BLaER1 (cell line): ENCODE data around the gene ROR1.
"Not testable (repeated sequence)": the region's sequence is repeated elsewhere in the genome, so short reads cannot be mapped to it uniquely, and the experiment has no call there.

ENCODE experiments used
- H3K27ac ChIP-seq: shearing (Covaris generic); formaldehyde crosslinking; 2 replicates; pipeline ENCODE4 v1.8.1; 2022
- H3K27me3 ChIP-seq: shearing (Covaris generic); formaldehyde crosslinking; 2 replicates; pipeline ENCODE4 v1.8.1; 2022
- H3K36me3 ChIP-seq: shearing (Covaris generic); formaldehyde crosslinking; 2 replicates; pipeline ENCODE4 v1.8.1; 2022
- H3K4me1 ChIP-seq: shearing (Covaris generic); formaldehyde crosslinking; 2 replicates; pipeline ENCODE4 v1.8.1; 2022
- H3K4me2 ChIP-seq: shearing (Covaris generic); formaldehyde crosslinking; 2 replicates; pipeline ENCODE4 v1.8.1; 2022
- H3K4me3 ChIP-seq: shearing (Covaris generic); formaldehyde crosslinking; 2 replicates; pipeline ENCODE4 v1.8.1; 2022
- H3K9ac ChIP-seq: shearing (Covaris generic); formaldehyde crosslinking; 2 replicates; pipeline ENCODE4 v1.8.1; 2022
- H3K9me3 ChIP-seq: shearing (Covaris generic); formaldehyde crosslinking; 2 replicates; pipeline ENCODE4 v1.8.1; 2022
- H4K20me1 ChIP-seq: shearing (Covaris generic); formaldehyde crosslinking; 2 replicates; pipeline ENCODE4 v1.8.1; 2022
- Cebpa-rat ChIP-seq: shearing (Covaris generic); IDR thresholded peaks from 2 replicates; pipeline ENCODE4 v1.8.1; 2022

Gene ROR1

DNA sequence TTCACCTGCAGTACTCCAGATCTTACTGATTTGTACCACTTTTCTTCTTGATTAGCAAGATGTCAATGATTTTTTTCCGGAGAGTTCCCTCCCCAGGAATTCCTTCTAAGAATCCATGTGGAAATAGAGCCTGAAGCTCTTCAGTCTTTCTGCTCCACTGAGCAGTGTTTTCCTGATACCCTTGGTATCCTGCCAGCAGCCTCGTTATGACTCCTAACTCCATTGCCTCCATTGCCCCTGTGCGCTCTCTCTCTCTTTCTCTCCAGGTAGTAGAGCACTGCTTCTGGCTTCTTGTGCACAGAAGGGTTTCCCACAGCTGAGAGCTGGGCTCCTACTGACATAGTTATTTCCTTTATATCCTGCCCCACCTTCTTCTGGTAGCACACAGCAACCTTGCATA, 441.8 kb downstream of the ROR1 start:
- Histone ChIP-seq H3K4me2 (no peak overlapping the region), H3K4me3 (no peak overlapping the region), H3K27ac (no peak overlapping the region), H3K27me3 (no peaks in the 10 kb centered on the region), H3K9me3 (no peaks in the 10 kb centered on the region), H3K9ac (no peak overlapping the region), H4K20me1 (no peaks in the 10 kb centered on the region), H3K36me3 (no peaks in the 10 kb centered on the region), H3K4me1 (no peaks in the 10 kb centered on the region)
- TF ChIP-seq Cebpa-rat = no peak

DNA sequence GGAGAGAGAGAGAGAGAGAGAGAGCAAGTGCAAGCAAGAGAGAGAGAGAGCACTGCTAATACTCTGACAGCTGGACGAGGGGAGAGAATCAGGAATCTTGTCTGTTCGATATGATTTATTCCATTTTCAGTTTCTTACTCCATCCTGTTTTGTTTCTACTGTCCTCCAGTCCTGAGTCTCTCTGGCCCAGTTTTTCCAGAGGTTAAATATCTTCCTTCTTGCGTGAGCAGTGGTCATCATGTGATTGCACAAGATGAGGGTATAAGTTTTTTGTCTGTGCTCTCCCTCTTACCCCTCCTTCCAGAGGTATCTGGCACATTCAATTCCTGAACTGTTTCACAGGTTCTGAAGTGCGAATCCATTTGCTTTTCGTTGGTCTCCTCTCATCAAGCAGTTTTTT, 446.4 kb downstream of the ROR1 start:
- no peak overlapping the region for H3K4me3 ChIP-seq
- H3K27me3 ChIP-seq = no peaks in the 10 kb centered on the region
- H3K27ac ChIP-seq = no peak overlapping the region
- TF ChIP-seq Cebpa-rat = no peak
- H3K4me2 ChIP-seq = no peak overlapping the region
- no peaks in the 10 kb centered on the region for H3K4me1 ChIP-seq
- H3K9ac ChIP-seq = no peak overlapping the region
- H3K9me3 ChIP-seq = no peaks in the 10 kb centered on the region
- no peaks in the 10 kb centered on the region for H4K20me1 ChIP-seq
- no peaks in the 10 kb centered on the region for H3K36me3 ChIP-seq

DNA sequence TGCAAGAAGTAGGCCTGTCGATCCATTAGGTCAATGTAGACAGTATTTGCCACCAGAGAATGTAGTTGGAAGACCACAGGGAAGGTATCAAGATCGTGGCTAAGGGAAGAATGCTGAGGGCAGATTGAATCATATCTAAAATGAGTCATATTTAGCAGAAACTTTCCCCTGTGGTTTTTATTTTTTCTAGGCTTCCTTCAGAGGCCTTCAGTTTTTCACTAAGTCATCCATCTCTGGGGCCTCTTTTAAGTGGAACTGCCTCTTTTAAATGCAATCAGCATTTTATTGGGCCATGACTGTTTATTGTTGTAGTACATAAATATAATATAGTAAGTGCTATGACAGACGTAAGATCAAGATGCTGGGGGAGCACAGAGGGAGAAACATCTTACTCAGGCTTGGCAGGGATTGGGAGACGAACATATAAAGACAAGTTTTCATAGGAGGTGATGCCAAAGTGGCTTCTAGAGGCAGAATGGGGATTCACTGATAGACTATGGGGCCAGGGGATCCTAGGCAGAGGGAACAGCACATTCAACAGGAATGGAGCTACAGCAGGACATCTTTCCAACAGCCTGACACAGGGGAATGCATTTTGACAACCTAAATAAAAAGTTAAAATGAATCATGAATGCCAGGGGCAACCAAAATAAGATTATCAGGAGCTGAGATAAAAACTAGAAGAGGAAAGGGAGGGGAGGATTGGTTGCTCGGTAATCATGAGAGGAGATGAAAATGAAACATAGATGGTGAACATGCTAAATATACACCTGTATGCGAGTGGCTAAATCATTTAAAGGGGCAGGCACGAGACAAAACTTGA, 449.7 kb downstream of the ROR1 start:
- H3K9ac ChIP-seq = no peak overlapping the region
- H3K4me2 ChIP-seq = no peak overlapping the region
- TF ChIP-seq Cebpa-rat = no peak
- no peak overlapping the region for H3K27ac ChIP-seq
- H3K4me1 ChIP-seq = no peaks in the 10 kb centered on the region
- no peaks in the 10 kb centered on the region for H3K9me3 ChIP-seq
- H3K36me3 ChIP-seq = no peaks in the 10 kb centered on the region
- H3K27me3 ChIP-seq = no peaks in the 10 kb centered on the region
- H3K4me3 ChIP-seq = no peak overlapping the region
- H4K20me1 ChIP-seq = no peaks in the 10 kb centered on the region

DNA sequence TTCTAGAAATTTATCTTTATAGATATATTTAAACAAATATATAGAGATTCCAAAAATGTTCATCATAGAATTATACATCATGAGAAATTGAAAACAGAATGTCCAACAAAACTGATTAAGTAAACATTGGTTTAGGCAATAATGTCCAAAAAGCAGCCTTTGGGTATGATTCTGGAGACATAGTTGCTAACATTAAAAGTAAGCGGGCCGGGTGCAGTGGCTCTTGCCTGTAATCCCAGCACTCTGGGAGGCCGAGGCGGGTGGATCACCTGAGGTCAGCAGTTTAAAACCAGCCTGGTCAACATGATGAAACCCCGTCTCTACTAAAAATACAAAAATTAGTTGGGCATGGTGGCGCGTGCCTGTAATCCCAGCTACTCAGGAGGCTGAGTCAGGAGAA, 450.4 kb downstream of the ROR1 start:
- H3K4me1 ChIP-seq, H3K36me3 ChIP-seq, H3K27me3 ChIP-seq, H3K4me2 ChIP-seq, H3K9me3 ChIP-seq, H4K20me1 ChIP-seq, H3K4me3 ChIP-seq, H3K27ac ChIP-seq, H3K9ac ChIP-seq: not testable (repeated sequence)

DNA sequence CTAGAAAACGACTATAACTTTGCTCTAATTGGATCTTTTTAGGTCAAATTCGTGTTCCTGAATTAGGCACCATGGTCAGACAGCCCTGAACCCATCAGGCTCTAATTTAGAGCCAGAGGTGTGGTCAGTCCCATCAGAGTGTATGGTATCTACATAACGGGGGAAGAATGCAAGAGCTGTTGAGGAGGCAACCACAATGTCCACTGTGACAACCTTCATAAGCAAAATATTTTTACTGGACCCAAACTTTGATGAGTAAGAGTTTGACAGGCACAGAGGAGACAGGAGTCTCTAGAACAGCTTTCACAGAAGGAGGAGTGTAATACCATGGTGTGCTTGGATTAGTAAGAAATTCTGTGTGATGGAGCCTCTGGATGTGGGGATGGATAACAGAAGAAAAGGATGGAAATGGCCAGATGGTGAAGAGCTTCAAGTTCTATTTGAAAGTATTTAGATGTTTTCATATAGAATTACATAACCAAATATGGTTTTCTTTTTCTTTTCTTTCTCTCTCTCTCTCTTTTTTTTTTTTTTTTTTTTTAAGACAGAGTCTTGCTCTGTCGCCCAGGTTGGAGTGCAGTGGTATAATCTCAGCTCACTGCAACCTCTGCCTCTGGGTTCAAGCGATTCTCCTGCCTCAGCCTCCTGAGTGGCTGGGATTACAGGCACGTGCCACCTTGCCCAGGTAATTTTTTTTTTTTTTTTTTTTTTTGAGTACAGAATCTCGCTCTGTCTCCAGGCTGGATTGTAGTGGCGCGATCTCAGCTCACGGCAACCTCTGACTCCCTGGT, 454.5 kb downstream of the ROR1 start:
- Histone ChIP-seq H3K27me3 (no peaks in the 10 kb centered on the region), H3K4me1 (peaks cover 26% of the 10 kb centered on the region), H3K36me3 (no peaks in the 10 kb centered on the region), H3K4me3 (no peak overlapping the region), H3K4me2 (no peak overlapping the region), H3K27ac (no peak overlapping the region), H3K9ac (no peak overlapping the region), H3K9me3 (no peaks in the 10 kb centered on the region), H4K20me1 (no peaks in the 10 kb centered on the region)
- TF ChIP-seq Cebpa-rat = no peak

DNA sequence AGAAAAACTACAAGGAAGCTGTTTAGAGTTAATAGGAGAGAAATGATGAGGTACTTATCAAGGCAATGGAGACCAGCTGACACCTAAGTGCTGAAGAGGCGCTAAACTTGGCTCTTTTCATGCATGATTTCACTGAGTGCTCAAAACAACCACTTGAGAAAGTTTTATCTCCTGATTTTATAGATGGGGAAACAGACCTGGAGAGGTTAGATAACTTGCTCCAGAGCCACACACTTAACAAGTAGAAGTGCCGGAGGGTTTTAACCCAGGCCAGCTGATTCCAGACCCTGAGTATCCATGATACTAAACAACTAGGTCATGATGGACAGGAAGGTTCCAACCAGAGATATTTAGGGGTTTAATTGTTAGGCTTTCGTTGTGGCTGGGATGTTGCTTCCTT, 455.5 kb downstream of the ROR1 start:
- no peak for TF ChIP-seq Cebpa-rat
- H3K36me3 ChIP-seq = no peaks in the 10 kb centered on the region
- H3K4me1 ChIP-seq = peaks cover 26% of the 10 kb centered on the region
- H3K9me3 ChIP-seq = no peaks in the 10 kb centered on the region
- H4K20me1 ChIP-seq = no peaks in the 10 kb centered on the region
- no peak overlapping the region for H3K4me3 ChIP-seq
- H3K27me3 ChIP-seq = no peaks in the 10 kb centered on the region
- H3K27ac ChIP-seq = no peak overlapping the region
- no peak overlapping the region for H3K4me2 ChIP-seq
- H3K9ac ChIP-seq = no peak overlapping the region
